Measurements from ENCODE around the gene CASP2.

DNA sequence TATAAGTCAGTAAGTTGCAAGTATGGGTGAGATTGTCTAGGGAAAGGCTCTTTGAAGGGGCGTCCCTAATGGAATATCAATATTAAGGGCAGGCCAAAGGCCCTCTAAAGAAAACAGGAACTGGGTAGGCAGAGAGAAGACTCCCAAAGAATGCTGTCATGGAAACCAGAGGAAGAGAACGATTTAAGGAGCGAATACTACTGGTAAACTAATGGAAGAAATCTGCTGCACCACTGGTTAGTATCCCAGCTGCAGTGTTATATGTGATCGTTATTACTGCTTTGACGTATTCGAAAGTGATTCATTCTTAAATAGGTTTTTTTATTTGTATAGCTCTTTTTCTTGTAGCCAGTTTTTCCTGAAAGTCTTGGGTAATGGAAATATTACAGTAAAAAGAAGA, 1.3 kb downstream of the CASP2 start:
- TF ChIP-seq, protein P1, sequence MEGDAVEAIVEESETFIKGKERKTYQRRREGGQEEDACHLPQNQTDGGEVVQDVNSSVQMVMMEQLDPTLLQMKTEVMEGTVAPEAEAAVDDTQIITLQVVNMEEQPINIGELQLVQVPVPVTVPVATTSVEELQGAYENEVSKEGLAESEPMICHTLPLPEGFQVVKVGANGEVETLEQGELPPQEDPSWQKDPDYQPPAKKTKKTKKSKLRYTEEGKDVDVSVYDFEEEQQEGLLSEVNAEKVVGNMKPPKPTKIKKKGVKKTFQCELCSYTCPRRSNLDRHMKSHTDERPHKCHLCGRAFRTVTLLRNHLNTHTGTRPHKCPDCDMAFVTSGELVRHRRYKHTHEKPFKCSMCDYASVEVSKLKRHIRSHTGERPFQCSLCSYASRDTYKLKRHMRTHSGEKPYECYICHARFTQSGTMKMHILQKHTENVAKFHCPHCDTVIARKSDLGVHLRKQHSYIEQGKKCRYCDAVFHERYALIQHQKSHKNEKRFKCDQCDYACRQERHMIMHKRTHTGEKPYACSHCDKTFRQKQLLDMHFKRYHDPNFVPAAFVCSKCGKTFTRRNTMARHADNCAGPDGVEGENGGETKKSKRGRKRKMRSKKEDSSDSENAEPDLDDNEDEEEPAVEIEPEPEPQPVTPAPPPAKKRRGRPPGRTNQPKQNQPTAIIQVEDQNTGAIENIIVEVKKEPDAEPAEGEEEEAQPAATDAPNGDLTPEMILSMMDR (IDR thresholded peaks at IDR 0.05): no peak
- no peak for TF ChIP-seq POLR2A (IDR thresholded peaks at IDR 0.05)
